GM12872 (cell line): ENCODE data around the gene SLC15A2.

Experiments used
- CTCF ChIP-seq: IDR thresholded peaks from 3 replicates; pipeline ENCODE4 v1.5.1; 2011; ENCODE audit warnings: low read depth, mild to moderate bottlenecking, low read length, moderate library complexity; ENCODE audit not compliant: insufficient read depth

Gene SLC15A2

DNA sequence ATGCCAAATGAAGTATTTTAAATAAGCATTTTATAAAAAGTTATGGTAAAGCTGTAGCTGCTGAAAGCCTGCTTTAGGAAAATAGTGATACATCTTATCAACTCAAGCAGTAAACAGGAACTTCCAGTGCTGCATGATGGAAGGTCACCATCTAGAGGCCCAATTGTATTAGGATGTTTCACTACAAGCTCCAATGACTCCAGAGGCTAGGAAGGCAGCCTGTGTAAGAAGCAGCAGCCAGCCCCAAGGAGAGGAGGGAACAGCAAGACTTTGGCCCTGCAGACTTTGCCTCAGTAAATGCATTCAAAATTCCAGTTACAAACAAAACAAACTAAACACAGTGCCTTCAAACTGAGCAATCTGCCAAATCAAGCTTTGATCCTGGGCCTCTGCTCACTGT lies 95.7 kb downstream of the SLC15A2 start:
- TF ChIP-seq CTCF = no peak

GRCh38 chr3:121992601-121993560 lies 98.7 kb downstream of the SLC15A2 start:
- TF ChIP-seq CTCF = no peak
